Loucy (cell line): ENCODE results near the gene ANAPC2.

ENCODE experiments used
- H2AFZ ChIP-seq: fragments of 200-600 bp; sonication (generic); 2 replicates; pipeline ENCODE4 v1.6.0; 2016; ENCODE audit warnings: antibody characterized with exemption, mild to moderate bottlenecking, low read length, moderate library complexity
- H3F3A ChIP-seq: fragments of 200-600 bp; 2 replicates; pipeline ENCODE4 v1.6.0; 2016; ENCODE audit warnings: antibody characterized with exemption, low read depth, mild to moderate bottlenecking
- H3K27me3 ChIP-seq: fragments of 200-600 bp; sonication (generic); 2 replicates; pipeline ENCODE4 v1.6.1; 2014; ENCODE audit warnings: low read length, mild to moderate bottlenecking; ENCODE audit not compliant: insufficient read depth, poor library complexity, severe bottlenecking
- H3K36me3 ChIP-seq: fragments of 200-600 bp; sonication (generic); 2 replicates; pipeline ENCODE4 v1.6.1; 2016; ENCODE audit warnings: low read length; ENCODE audit not compliant: insufficient read depth
- H3K4me1 ChIP-seq: fragments of 200-600 bp; sonication (generic); 2 replicates; pipeline ENCODE4 v1.5.1; 2014; ENCODE audit warnings: low read length, mild to moderate bottlenecking; ENCODE audit not compliant: insufficient read depth, poor library complexity, severe bottlenecking
- H3K4me2 ChIP-seq: fragments of 200-600 bp; sonication (generic); 2 replicates; pipeline ENCODE4 v1.6.0; 2014; ENCODE audit warnings: antibody characterized with exemption, low read length, low read depth, mild to moderate bottlenecking; ENCODE audit not compliant: poor library complexity, severe bottlenecking
- H3K4me3 ChIP-seq: fragments of 200-600 bp; sonication (generic); 2 replicates; pipeline ENCODE4 v1.5.1; 2014; ENCODE audit warnings: low read length, mild to moderate bottlenecking, mixed read lengths; ENCODE audit not compliant: poor library complexity, severe bottlenecking
- H3K79me2 ChIP-seq: fragments of 200-600 bp; sonication (generic); 2 replicates; pipeline ENCODE4 v1.6.1; 2014; ENCODE audit warnings: low read length; ENCODE audit not compliant: insufficient read depth
- H3K9ac ChIP-seq: fragments of 200-600 bp; sonication (generic); 2 replicates; pipeline ENCODE4 v1.6.0; 2014; ENCODE audit warnings: mild to moderate bottlenecking, low read depth, low read length, moderate library complexity; ENCODE audit not compliant: poor library complexity, severe bottlenecking
- H3K9me2 ChIP-seq: fragments of 200-600 bp; sonication (generic); replicated peaks from 2 replicates; pipeline ENCODE4 v1.6.1; 2016; ENCODE audit warnings: low read depth, low read length, mixed read lengths
- H3K9me3 ChIP-seq: fragments of 200-600 bp; sonication (generic); 2 replicates; pipeline ENCODE4 v1.6.1; 2014; ENCODE audit warnings: mild to moderate bottlenecking, antibody characterized with exemption, low read length, low read depth; ENCODE audit not compliant: insufficient read depth
- H4K20me1 ChIP-seq: fragments of 200-600 bp; sonication (generic); 2 replicates; pipeline ENCODE4 v1.6.0; 2014; ENCODE audit warnings: antibody characterized with exemption, low read length, mild to moderate bottlenecking; ENCODE audit not compliant: insufficient read depth, poor library complexity, severe bottlenecking
- CTCF ChIP-seq: fragments of 200-600 bp; sonication (generic); conservative IDR thresholded peaks from 2 replicates; pipeline ENCODE4 v1.5.1; 2014; ENCODE audit warnings: mild to moderate bottlenecking, antibody characterized with exemption, low read length
- EZH2phosphoT487 ChIP-seq: fragments of 200-600 bp; IDR thresholded peaks from 2 replicates; pipeline ENCODE4 v1.6.1; 2018; ENCODE audit warnings: antibody characterized with exemption, mild to moderate bottlenecking, moderate library complexity, borderline replicate concordance

ANAPC2 gene

GRCh38 chr9:137218212-137218753 lies 29.9 kb upstream of the ANAPC2 start:
- H4K20me1 ChIP-seq, result no peaks in the 10 kb centered on the region

GRCh38 chr9:137217276-137218211 lies 29.2 kb upstream of the ANAPC2 start:
- Histone ChIP-seq H3K4me2 (no peak overlapping the region), H3F3A (no peaks in the 10 kb centered on the region), H3K27me3 (no peaks in the 10 kb centered on the region), H3K79me2 (no peaks in the 10 kb centered on the region), H2AFZ (no peak overlapping the region), H4K20me1 (no peaks in the 10 kb centered on the region), H3K9me2 (no peaks in the 10 kb centered on the region), H3K4me3 (no peak overlapping the region), H3K9me3 (no peaks in the 10 kb centered on the region), H3K36me3 (no peaks in the 10 kb centered on the region), H3K9ac (no peak overlapping the region), H3K4me1 (peaks cover 1% of the 10 kb centered on the region)
- TF ChIP-seq CTCF, result no peak
- no peak for TF ChIP-seq EZH2phosphoT487

More at GRCh38 chr9:137218212-137218753, 29.9 kb upstream of the ANAPC2 start:
- TF ChIP-seq CTCF, result no peak
- TF ChIP-seq EZH2phosphoT487, result no peak
- Histone ChIP-seq H3K79me2 (no peaks in the 10 kb centered on the region), H3F3A (no peaks in the 10 kb centered on the region), H2AFZ (no peak overlapping the region), H3K9me3 (no peaks in the 10 kb centered on the region), H3K4me2 (no peak overlapping the region), H3K36me3 (no peaks in the 10 kb centered on the region), H3K4me1 (peaks cover 7% of the 10 kb centered on the region), H3K9ac (no peak overlapping the region), H3K9me2 (no peaks in the 10 kb centered on the region), H3K4me3 (no peak overlapping the region), H3K27me3 (no peaks in the 10 kb centered on the region)

GRCh38 chr9:137216188-137216965 lies 28.0 kb upstream of the ANAPC2 start:
- no peaks in the 10 kb centered on the region for H3K27me3 ChIP-seq
- no peak overlapping the region for H3K9ac ChIP-seq
- H2AFZ ChIP-seq, result no peak overlapping the region
- TF ChIP-seq CTCF (no peak), EZH2phosphoT487 (no peak)
- H3K4me3 ChIP-seq, result no peak overlapping the region
- no peaks in the 10 kb centered on the region for H3K9me2 ChIP-seq
- no peaks in the 10 kb centered on the region for H3K79me2 ChIP-seq
- H4K20me1 ChIP-seq, result no peaks in the 10 kb centered on the region
- H3K4me2 ChIP-seq, result no peak overlapping the region
- no peaks in the 10 kb centered on the region for H3K9me3 ChIP-seq
- no peaks in the 10 kb centered on the region for H3K4me1 ChIP-seq
- H3F3A ChIP-seq, result no peaks in the 10 kb centered on the region
- no peaks in the 10 kb centered on the region for H3K36me3 ChIP-seq
